Skeletal muscle tissue (tissue), 4 donors: ENCODE measurements around the gene PDE4D. TPM values are rescaled to one million over a fixed set of nuclear protein-coding genes. Genes with fewer than 3 reads are reported as not detected.

Experiments used
- H3K27ac ChIP-seq: one replicate; pipeline ENCODE4 v1.7.0; 2013; ENCODE audit warnings: mild to moderate bottlenecking, low read depth, low read length, inconsistent platforms
- H3K27me3 ChIP-seq, 3 donors: one replicate each; pipeline ENCODE4 v1.7.0; 2013; ENCODE audit warnings: low read length in 3 of 3; ENCODE audit not compliant: control insufficient read depth in 3 of 3, insufficient read depth in 3 of 3
- H3K36me3 ChIP-seq, 3 donors: one replicate each; pipeline ENCODE4 v1.7.0; 2013; ENCODE audit warnings: low read length in 3 of 3; ENCODE audit not compliant: control insufficient read depth in 3 of 3, insufficient read depth in 3 of 3
- H3K4me1 ChIP-seq, 3 donors: one replicate each; pipeline ENCODE4 v1.7.0; 2013; ENCODE audit warnings: low read length in 3 of 3, mild to moderate bottlenecking in 3 of 3; ENCODE audit not compliant: control insufficient read depth in 3 of 3, insufficient read depth in 3 of 3
- H3K4me3 ChIP-seq, 3 donors: one replicate each; pipeline ENCODE4 v1.7.0; 2013; ENCODE audit warnings: low read length in 3 of 3
- H3K9ac ChIP-seq, 3 donors: one replicate each; pipeline ENCODE4 v1.7.0; 2013; ENCODE audit warnings: low read length in 3 of 3, mild to moderate bottlenecking in 3 of 3, moderate library complexity in 2 of 3, low read depth in 1 of 3
- H3K9me3 ChIP-seq, 3 donors: one replicate each; pipeline ENCODE4 v1.7.0; 2013; ENCODE audit warnings: low read length in 3 of 3; ENCODE audit not compliant: control insufficient read depth in 3 of 3
- total RNA-seq: library from RNA; depleted of rRNA; stranded (reverse); fragments of >200 nt; gene quantifications from one replicate; pipeline ENCODE4 v1.2.3, GENCODE V29; 2014
- donor health status: Osteomylitis.

Gene PDE4D
- total RNA-seq, 1 donor from 2014 or later = 59.0 TPM

- Histone ChIP-seq H3K4me3 (no peak overlapping the region), H3K4me1 (peaks cover 0 to 13% (median 2%) of the 10 kb centered on the region in 3 donors), H3K36me3 (no peaks in the 10 kb centered on the region), H3K9ac (no peak overlapping the region), H3K27me3 (no peaks in the 10 kb centered on the region), H3K27ac (no peak overlapping the region), H3K9me3 (no peaks in the 10 kb centered on the region)
These were observed 556.3 kb downstream of the PDE4D start for GRCh38 chr5:59337240-59337639.

- no peaks in the 10 kb centered on the region for H3K36me3 ChIP-seq
These were observed 558.0 kb downstream of the PDE4D start for GRCh38 chr5:59335544-59335943.

GRCh38 chr5:59333416-59333815, 560.1 kb downstream of the PDE4D start:
- no peaks in the 10 kb centered on the region for H3K36me3 ChIP-seq
- H3K27ac ChIP-seq = no peak overlapping the region
- peaks cover 0 to 16% (median 11%) of the 10 kb centered on the region in 3 donors for H3K4me1 ChIP-seq
- H3K27me3 ChIP-seq = no peaks in the 10 kb centered on the region
- no peak overlapping the region for H3K4me3 ChIP-seq
- no peak overlapping the region for H3K9ac ChIP-seq
- no peaks in the 10 kb centered on the region for H3K9me3 ChIP-seq

More at GRCh38 chr5:59335544-59335943, 558.0 kb downstream of the PDE4D start:
- no peak overlapping the region for H3K9ac ChIP-seq
- no peaks in the 10 kb centered on the region for H3K9me3 ChIP-seq
- no peaks in the 10 kb centered on the region for H3K27me3 ChIP-seq
- H3K4me3 ChIP-seq = no peak overlapping the region
- no peak overlapping the region for H3K27ac ChIP-seq
- peaks cover 0 to 10% (median 2%) of the 10 kb centered on the region in 3 donors for H3K4me1 ChIP-seq

GRCh38 chr5:59332236-59332973, 561.1 kb downstream of the PDE4D start:
- Histone ChIP-seq H3K4me1 (peaks cover under 1 to 15% (median 15%) of the 10 kb centered on the region in 3 donors), H3K27me3 (no peaks in the 10 kb centered on the region)

GRCh38 chr5:59330680-59331079, 562.8 kb downstream of the PDE4D start:
- Histone ChIP-seq H3K27ac (no peak overlapping the region), H3K9ac (no peak overlapping the region), H3K4me1 (peaks cover 4 to 17% (median 16%) of the 10 kb centered on the region in 3 donors), H3K36me3 (no peaks in the 10 kb centered on the region), H3K4me3 (no peak overlapping the region), H3K27me3 (no peaks in the 10 kb centered on the region), H3K9me3 (no peaks in the 10 kb centered on the region)

More at GRCh38 chr5:59332236-59332973, 561.1 kb downstream of the PDE4D start:
- Histone ChIP-seq H3K9me3 (no peaks in the 10 kb centered on the region), H3K27ac (no peak overlapping the region), H3K9ac (no peak overlapping the region), H3K36me3 (no peaks in the 10 kb centered on the region), H3K4me3 (no peak overlapping the region)

- no peaks in the 10 kb centered on the region for H3K9me3 ChIP-seq
- H3K4me1 ChIP-seq = peaks cover 4 to 24% (median 19%) of the 10 kb centered on the region in 3 donors
- H3K27me3 ChIP-seq = no peaks in the 10 kb centered on the region
- H3K36me3 ChIP-seq = no peaks in the 10 kb centered on the region
- H3K4me3 ChIP-seq = peak overlapping the region in 1 of 3 donors; percentile 11
- no peak overlapping the region for H3K9ac ChIP-seq
- peak overlapping the region; percentile 6 for H3K27ac ChIP-seq
These were observed 564.7 kb downstream of the PDE4D start for GRCh38 chr5:59328709-59329296.

GRCh38 chr5:59327191-59327980, 566.1 kb downstream of the PDE4D start:
- Histone ChIP-seq H3K9ac (no peak overlapping the region), H3K27ac (no peak overlapping the region), H3K9me3 (no peaks in the 10 kb centered on the region), H3K36me3 (no peaks in the 10 kb centered on the region), H3K4me1 (peaks cover 4 to 21% (median 20%) of the 10 kb centered on the region in 3 donors), H3K4me3 (no peak overlapping the region), H3K27me3 (no peaks in the 10 kb centered on the region)

- Histone ChIP-seq H3K36me3 (no peaks in the 10 kb centered on the region), H3K4me1 (peaks cover 7 to 21% (median 20%) of the 10 kb centered on the region in 3 donors), H3K27ac (no peak overlapping the region), H3K27me3 (no peaks in the 10 kb centered on the region), H3K4me3 (no peak overlapping the region), H3K9me3 (no peaks in the 10 kb centered on the region), H3K9ac (no peak overlapping the region)
These were observed 566.9 kb downstream of the PDE4D start for GRCh38 chr5:59326596-59326995.

GRCh38 chr5:59325070-59325469, 568.5 kb downstream of the PDE4D start:
- no peak overlapping the region for H3K9ac ChIP-seq
- no peak overlapping the region for H3K27ac ChIP-seq
- no peaks in the 10 kb centered on the region for H3K27me3 ChIP-seq
- no peaks in the 10 kb centered on the region for H3K36me3 ChIP-seq
- H3K9me3 ChIP-seq = no peaks in the 10 kb centered on the region
- H3K4me1 ChIP-seq = peaks cover 8 to 22% (median 20%) of the 10 kb centered on the region in 3 donors
- no peak overlapping the region for H3K4me3 ChIP-seq
